Cerebellar nuclear complex (tissue), 1 donor: ENCODE results near the gene ALB.
"Not testable (repeated sequence)": the region's sequence is repeated elsewhere in the genome, so short reads cannot be mapped to it uniquely, and the experiment has no call there.

Source experiments
- DNase-seq, 2 experiments: peaks; one replicate each; lab custom pipeline; 2025; lab: John Stamatoyannopoulos, UW

ALB gene

GRCh38 chr4:73404042-73404441 is at the start of gene ALB:
TSS of gene ALB (plus strand) at chr4:73404287. CDS start at chr4:73404328, 41 bp downstream.
- DNase-seq = no peak

GRCh38 chr4:73357174-73357573 is 46.9 kb upstream of the ALB start:
- DNase-seq = not testable (repeated sequence)

GRCh38 chr4:73369506-73370199 is 34.4 kb upstream of the ALB start:
- not testable (repeated sequence) for DNase-seq

GRCh38 chr4:73375328-73375741 is 28.8 kb upstream of the ALB start:
- DNase-seq = no peak

GRCh38 chr4:73376251-73376650 is 27.8 kb upstream of the ALB start:
- DNase-seq = no peak

GRCh38 chr4:73376976-73377375 is 27.1 kb upstream of the ALB start:
- no peak for DNase-seq

- no peak for DNase-seq
These were observed 25.2 kb upstream of the ALB start for GRCh38 chr4:73378887-73379286.

GRCh38 chr4:73379946-73380345 is 24.1 kb upstream of the ALB start:
- no peak for DNase-seq

GRCh38 chr4:73381214-73381613 is 22.9 kb upstream of the ALB start:
- no peak for DNase-seq

- DNase-seq = no peak
These were observed 20.6 kb upstream of the ALB start for GRCh38 chr4:73383452-73383851.

GRCh38 chr4:73387552-73387951 is 16.5 kb upstream of the ALB start:
- DNase-seq = no peak

GRCh38 chr4:73388887-73389286 is 15.2 kb upstream of the ALB start:
- DNase-seq = no peak

GRCh38 chr4:73389663-73390062 is 14.4 kb upstream of the ALB start:
- DNase-seq = not testable (repeated sequence)

- DNase-seq = no peak
These were observed 12.3 kb upstream of the ALB start for GRCh38 chr4:73391774-73392173.

GRCh38 chr4:73392936-73393335 is 11.2 kb upstream of the ALB start:
- no peak for DNase-seq

- no peak for DNase-seq
These were observed 7.8 kb upstream of the ALB start for GRCh38 chr4:73396304-73396703.

GRCh38 chr4:73396993-73397972 is 6.8 kb upstream of the ALB start:
- no peak for DNase-seq

GRCh38 chr4:73401412-73401811 is 2.7 kb upstream of the ALB start:
- no peak for DNase-seq

GRCh38 chr4:73404457-73404856 is 370 bp downstream of the ALB start:
- DNase-seq = no peak

- no peak for DNase-seq
These were observed 1.1 kb downstream of the ALB start for GRCh38 chr4:73405138-73405537.

GRCh38 chr4:73406548-73406875 is 2.4 kb downstream of the ALB start:
- DNase-seq = no peak

- no peak for DNase-seq
These were observed 3.2 kb downstream of the ALB start for GRCh38 chr4:73407227-73407673.
